OCI-LY1 (cell line): ENCODE results near the gene CWC15.

ENCODE experiments used
- H2AFZ ChIP-seq: fragments of 200-600 bp; sonication (generic), shearing (Covaris generic); 2 replicates; pipeline ENCODE4 v1.6.0; 2014; ENCODE audit warnings: antibody characterized with exemption, mild to moderate bottlenecking, low read length
- H3F3A ChIP-seq: fragments of 200-600 bp; sonication (generic), shearing (Covaris generic); 2 replicates; pipeline ENCODE4 v1.6.0; 2014; ENCODE audit warnings: mild to moderate bottlenecking, antibody characterized with exemption, low read length, moderate library complexity; ENCODE audit not compliant: insufficient read depth
- H3K27ac ChIP-seq: fragments of 200-600 bp; sonication (generic); 2 replicates; pipeline ENCODE4 v1.5.1; 2014; ENCODE audit warnings: low read length, mixed run types, mild to moderate bottlenecking, low read depth; ENCODE audit not compliant: poor library complexity, severe bottlenecking
- H3K27me3 ChIP-seq: fragments of 200-600 bp; sonication (generic); 2 replicates; pipeline ENCODE4 v1.6.0; 2014; ENCODE audit warnings: antibody characterized with exemption, mild to moderate bottlenecking, low read length, moderate library complexity; ENCODE audit not compliant: insufficient read depth
- H3K36me3 ChIP-seq: fragments of 200-600 bp; sonication (generic); 2 replicates; pipeline ENCODE4 v1.6.1; 2014; ENCODE audit warnings: mild to moderate bottlenecking, antibody characterized with exemption, low read length, moderate library complexity, mixed read lengths; ENCODE audit not compliant: insufficient read depth
- H3K4me1 ChIP-seq: fragments of 200-600 bp; sonication (generic); 2 replicates; pipeline ENCODE4 v1.5.1; 2014; ENCODE audit warnings: mild to moderate bottlenecking, low read length, moderate library complexity; ENCODE audit not compliant: insufficient read depth, severe bottlenecking
- H3K4me2 ChIP-seq: fragments of 200-600 bp; sonication (generic), shearing (Covaris generic); 2 replicates; pipeline ENCODE4 v1.6.1; 2014; ENCODE audit warnings: low read length
- H3K4me3 ChIP-seq: fragments of 200-600 bp; sonication (generic); 2 replicates; pipeline ENCODE4 v1.5.1; 2014; ENCODE audit warnings: low read length, low read depth, mild to moderate bottlenecking, mixed read lengths; ENCODE audit not compliant: poor library complexity, severe bottlenecking
- H3K79me2 ChIP-seq: fragments of 200-600 bp; shearing (Covaris generic); 2 replicates; pipeline ENCODE4 v1.6.1; 2016; ENCODE audit warnings: mixed run types, low read length, mixed read lengths; ENCODE audit not compliant: insufficient read depth
- H3K9ac ChIP-seq: fragments of 200-600 bp; sonication (generic), shearing (Covaris generic); 2 replicates; pipeline ENCODE4 v1.6.1; 2014; ENCODE audit warnings: mild to moderate bottlenecking, low read length, mixed read lengths
- H3K9me2 ChIP-seq: fragments of 200-600 bp; sonication (generic), shearing (Covaris generic); 2 replicates; pipeline ENCODE4 v1.6.1; 2014; ENCODE audit warnings: low read depth, mild to moderate bottlenecking, low read length, mixed read lengths
- H3K9me3 ChIP-seq: fragments of 200-600 bp; shearing (Covaris generic); 2 replicates; pipeline ENCODE4 v1.6.1; 2014; ENCODE audit warnings: low read length, mixed read lengths
- H4K20me1 ChIP-seq: fragments of 200-600 bp; sonication (generic), shearing (Covaris generic); 2 replicates; pipeline ENCODE4 v1.6.0; 2016; ENCODE audit warnings: mild to moderate bottlenecking, low read length; ENCODE audit not compliant: insufficient read depth
- EZH2 ChIP-seq: fragments of 200-600 bp; sonication (generic), shearing (Covaris generic); IDR thresholded peaks from 2 replicates; pipeline ENCODE4 v1.8.0; 2017; ENCODE audit warnings: borderline replicate concordance, mixed run types, mild to moderate bottlenecking, antibody characterized with exemption, low read length, moderate library complexity, mixed read lengths
- TF ChIP-seq, protein P1 (sequence below): fragments of 200-600 bp; sonication (generic), shearing (Covaris generic); IDR thresholded peaks from 2 replicates; pipeline ENCODE4 v1.5.1; 2017; ENCODE audit warnings: mild to moderate bottlenecking, antibody characterized with exemption, low read length, moderate library complexity, mixed read lengths

CWC15 gene

DNA sequence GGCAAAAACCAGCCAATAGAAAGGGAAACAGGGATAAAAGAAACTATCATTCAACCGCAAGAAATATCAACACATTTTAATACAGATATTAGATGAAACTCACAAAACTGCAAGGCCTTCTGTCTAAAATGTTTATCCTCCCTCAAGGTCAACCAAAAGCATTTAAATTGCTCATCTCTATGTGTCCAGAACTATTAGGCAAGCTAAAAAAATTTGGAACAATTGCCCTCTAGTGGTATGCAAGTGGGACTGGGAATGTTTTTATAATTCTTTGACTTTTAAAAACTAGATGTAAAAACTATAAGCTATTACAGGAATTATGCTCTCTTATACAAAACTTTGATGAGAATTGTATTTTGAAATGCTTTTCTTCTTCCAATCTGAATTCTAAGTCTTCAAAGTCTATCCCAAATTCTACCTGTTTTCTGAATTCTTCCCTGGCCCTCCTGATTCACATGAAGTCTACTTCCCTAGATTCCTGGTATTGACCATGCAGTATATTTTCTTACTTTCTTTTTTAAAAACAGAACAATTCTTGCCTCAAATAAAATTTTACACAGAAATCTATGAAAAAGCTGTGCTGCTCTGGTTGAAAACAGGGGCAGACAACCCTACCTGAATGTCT is 4.9 kb downstream of the CWC15 start:
- Histone ChIP-seq H3K9me2 (no peaks in the 10 kb centered on the region), H3K36me3 (peaks cover 82% of the 10 kb centered on the region), H3K4me1 (peaks cover 9% of the 10 kb centered on the region), H2AFZ (no peak overlapping the region), H3K4me2 (no peak overlapping the region), H3K4me3 (no peak overlapping the region), H3K27me3 (no peaks in the 10 kb centered on the region), H4K20me1 (no peaks in the 10 kb centered on the region), H3F3A (no peaks in the 10 kb centered on the region), H3K9ac (no peak overlapping the region), H3K79me2 (peaks cover 9% of the 10 kb centered on the region), H3K27ac (no peak overlapping the region), H3K9me3 (no peaks in the 10 kb centered on the region)
- TF ChIP-seq, protein P1, sequence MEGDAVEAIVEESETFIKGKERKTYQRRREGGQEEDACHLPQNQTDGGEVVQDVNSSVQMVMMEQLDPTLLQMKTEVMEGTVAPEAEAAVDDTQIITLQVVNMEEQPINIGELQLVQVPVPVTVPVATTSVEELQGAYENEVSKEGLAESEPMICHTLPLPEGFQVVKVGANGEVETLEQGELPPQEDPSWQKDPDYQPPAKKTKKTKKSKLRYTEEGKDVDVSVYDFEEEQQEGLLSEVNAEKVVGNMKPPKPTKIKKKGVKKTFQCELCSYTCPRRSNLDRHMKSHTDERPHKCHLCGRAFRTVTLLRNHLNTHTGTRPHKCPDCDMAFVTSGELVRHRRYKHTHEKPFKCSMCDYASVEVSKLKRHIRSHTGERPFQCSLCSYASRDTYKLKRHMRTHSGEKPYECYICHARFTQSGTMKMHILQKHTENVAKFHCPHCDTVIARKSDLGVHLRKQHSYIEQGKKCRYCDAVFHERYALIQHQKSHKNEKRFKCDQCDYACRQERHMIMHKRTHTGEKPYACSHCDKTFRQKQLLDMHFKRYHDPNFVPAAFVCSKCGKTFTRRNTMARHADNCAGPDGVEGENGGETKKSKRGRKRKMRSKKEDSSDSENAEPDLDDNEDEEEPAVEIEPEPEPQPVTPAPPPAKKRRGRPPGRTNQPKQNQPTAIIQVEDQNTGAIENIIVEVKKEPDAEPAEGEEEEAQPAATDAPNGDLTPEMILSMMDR: peak; percentile 44; the same call in 1 of the 2 replicates
- no peak for TF ChIP-seq EZH2

DNA sequence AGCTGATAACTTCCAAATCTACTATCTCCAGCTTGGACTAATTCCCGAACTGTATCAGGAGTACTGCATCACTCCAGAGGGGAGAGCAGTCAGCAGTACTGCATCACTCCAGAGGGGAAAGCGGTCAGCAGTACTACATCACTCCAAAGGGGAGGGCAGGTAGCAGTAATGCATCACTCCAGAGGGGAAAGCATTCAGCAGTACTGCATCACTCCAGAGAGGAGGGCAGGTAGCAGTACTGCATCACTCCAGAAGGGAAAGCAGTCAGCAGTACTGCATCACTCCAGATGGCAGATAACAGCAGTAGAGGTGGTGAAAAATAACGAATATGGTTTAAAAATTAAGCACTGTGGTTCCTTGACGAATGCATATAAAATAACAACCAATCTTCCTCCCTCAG is 8.4 kb downstream of the CWC15 start:
- Histone ChIP-seq H3F3A (no peaks in the 10 kb centered on the region), H3K36me3 (peaks cover 88% of the 10 kb centered on the region), H2AFZ (no peak overlapping the region), H3K79me2 (no peaks in the 10 kb centered on the region), H3K9ac (no peak overlapping the region), H3K4me2 (no peak overlapping the region), H3K9me2 (no peaks in the 10 kb centered on the region), H3K27ac (no peak overlapping the region), H3K27me3 (no peaks in the 10 kb centered on the region), H3K9me3 (no peaks in the 10 kb centered on the region), H3K4me3 (no peak overlapping the region), H4K20me1 (no peaks in the 10 kb centered on the region), H3K4me1 (no peaks in the 10 kb centered on the region)
- TF ChIP-seq, protein P1: no peak
- no peak for TF ChIP-seq EZH2

DNA sequence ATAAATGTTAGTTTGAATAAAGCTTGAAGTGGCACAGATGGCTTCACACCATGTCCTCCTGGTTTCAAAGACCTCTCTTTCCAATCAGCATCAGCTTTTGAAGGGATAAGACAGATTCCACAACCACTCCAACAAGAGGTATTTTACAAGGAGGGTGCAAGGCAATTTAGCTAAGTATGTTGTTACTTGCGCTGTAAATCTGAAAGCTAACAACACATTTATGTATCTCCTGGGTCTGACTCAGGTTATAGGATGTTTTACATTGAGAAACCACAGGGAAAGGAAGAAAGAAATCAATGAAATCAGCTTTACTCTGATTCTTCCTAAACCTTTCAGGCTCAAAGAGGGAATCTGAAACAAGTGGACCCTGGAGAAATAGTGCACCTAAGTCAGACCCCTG is 12.1 kb downstream of the CWC15 start:
- Histone ChIP-seq H3K4me3 (no peak overlapping the region), H3K27ac (no peak overlapping the region), H2AFZ (no peak overlapping the region)

More for the DNA sequence above, 12.1 kb downstream of the CWC15 start:
- H3K4me2 ChIP-seq: no peak overlapping the region
- no peaks in the 10 kb centered on the region for H3K79me2 ChIP-seq
- no peaks in the 10 kb centered on the region for H3F3A ChIP-seq
- H3K9me2 ChIP-seq: no peaks in the 10 kb centered on the region
- peaks cover 55% of the 10 kb centered on the region for H3K36me3 ChIP-seq
- H3K9me3 ChIP-seq: no peaks in the 10 kb centered on the region
- H3K9ac ChIP-seq: no peak overlapping the region
- TF ChIP-seq, protein P1: no peak
- no peak for TF ChIP-seq EZH2
- H4K20me1 ChIP-seq: no peaks in the 10 kb centered on the region
- no peaks in the 10 kb centered on the region for H3K4me1 ChIP-seq
- H3K27me3 ChIP-seq: no peaks in the 10 kb centered on the region
